Choroid plexus epithelial cell (primary cell): Measurements from ENCODE around the gene UNC5CL.
"Not testable (repeated sequence)": the region's sequence is repeated elsewhere in the genome, so short reads cannot be mapped to it uniquely, and the experiment has no call there.

Experiments used
- DNase-seq: peaks from one replicate; pipeline ENCODE4 v3.0.0-alpha.2; 2010; ENCODE audit warnings: low read depth
- H3K4me3 ChIP-seq: 2 replicates; pipeline ENCODE4 v1.5.1; 2011; ENCODE audit warnings: low read depth, mild to moderate bottlenecking, control low read depth, low read length, moderate library complexity
- CTCF ChIP-seq: conservative IDR thresholded peaks from 2 replicates; pipeline ENCODE4 v1.5.1; 2011; ENCODE audit warnings: low read depth, mild to moderate bottlenecking, control low read depth, inconsistent platforms, low read length, moderate library complexity

The UNC5CL gene

GRCh38 chr6:41023114-41023513, 15.9 kb downstream of the UNC5CL start:
- DNase-seq = no peak

GRCh38 chr6:41022294-41022693, 16.7 kb downstream of the UNC5CL start:
- peak; percentile 15 for DNase-seq
- H3K4me3 ChIP-seq = no peak overlapping the region
- TF ChIP-seq CTCF = no peak

More at GRCh38 chr6:41023114-41023513, 15.9 kb downstream of the UNC5CL start:
- no peak for TF ChIP-seq CTCF
- H3K4me3 ChIP-seq = no peak overlapping the region

DNA sequence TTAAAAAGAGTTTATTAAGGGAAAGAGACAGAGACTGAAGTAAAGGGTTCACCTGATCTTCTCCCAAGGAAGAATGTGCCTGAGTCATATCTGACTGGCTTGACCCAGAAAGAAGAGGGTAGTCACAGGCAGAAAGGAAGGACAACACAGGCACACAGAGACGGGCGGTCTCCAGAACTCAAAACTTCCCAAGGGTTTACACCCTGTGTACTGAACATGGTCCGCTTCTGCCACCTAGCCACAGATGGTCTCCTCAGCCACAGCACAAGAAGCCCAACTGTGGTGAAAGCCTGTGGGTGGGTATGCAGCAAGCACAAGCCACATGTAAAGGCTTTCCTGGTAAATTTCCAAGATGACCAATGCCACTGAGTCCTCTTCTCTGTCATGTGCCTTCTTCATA, 17.2 kb downstream of the UNC5CL start:
- peak; percentile 50 for TF ChIP-seq CTCF
- DNase-seq = peak; percentile 65
- H3K4me3 ChIP-seq = no peak overlapping the region

DNA sequence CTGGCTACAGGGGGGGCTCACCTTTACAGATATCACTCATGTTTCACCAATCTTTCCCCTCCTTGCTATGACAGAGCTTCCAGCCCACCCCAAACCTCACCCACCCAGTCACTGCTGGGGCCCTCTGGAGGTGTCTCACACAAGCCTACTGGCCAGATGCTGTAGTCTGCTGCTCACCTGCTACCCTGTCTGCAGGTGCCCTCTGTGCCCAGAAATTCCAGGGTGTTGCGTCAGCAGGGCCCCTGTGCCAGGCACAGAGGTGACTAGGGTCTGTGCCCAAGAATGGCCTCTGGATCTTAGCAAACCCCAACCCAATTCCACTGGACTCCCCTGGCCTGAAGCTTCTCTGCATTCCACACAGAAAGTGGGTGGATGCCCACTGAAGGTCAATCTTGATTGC, 21.4 kb downstream of the UNC5CL start:
- DNase-seq = no peak

DNA sequence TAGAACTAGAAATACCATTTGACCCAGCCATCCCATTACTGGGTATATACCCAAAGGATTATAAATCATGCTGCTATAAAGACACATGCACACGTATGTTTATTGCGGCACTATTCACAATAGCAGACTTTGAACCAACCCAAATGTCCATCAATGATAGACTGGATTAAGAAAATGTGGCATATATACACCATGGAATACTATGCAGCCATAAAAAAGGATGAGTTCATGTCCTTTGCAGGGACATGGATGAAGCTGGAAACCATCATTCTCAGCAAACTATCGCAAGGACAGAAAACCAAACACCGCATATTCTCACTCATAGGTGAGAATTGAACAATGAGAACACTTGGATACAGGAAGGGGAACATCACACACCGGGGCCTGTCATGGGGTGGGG, 23.2 kb downstream of the UNC5CL start:
- not testable (repeated sequence) for H3K4me3 ChIP-seq, DNase-seq

More for the DNA sequence above, 21.4 kb downstream of the UNC5CL start:
- TF ChIP-seq CTCF = no peak
- no peak overlapping the region for H3K4me3 ChIP-seq

GRCh38 chr6:41014780-41015179, 24.2 kb downstream of the UNC5CL start:
- H3K4me3 ChIP-seq = no peak overlapping the region
- no peak for DNase-seq
- no peak for TF ChIP-seq CTCF

- no peak for DNase-seq
- H3K4me3 ChIP-seq = no peak overlapping the region
- no peak for TF ChIP-seq CTCF
Measured at GRCh38 chr6:41013466-41014153, 25.4 kb downstream of the UNC5CL start.

DNA sequence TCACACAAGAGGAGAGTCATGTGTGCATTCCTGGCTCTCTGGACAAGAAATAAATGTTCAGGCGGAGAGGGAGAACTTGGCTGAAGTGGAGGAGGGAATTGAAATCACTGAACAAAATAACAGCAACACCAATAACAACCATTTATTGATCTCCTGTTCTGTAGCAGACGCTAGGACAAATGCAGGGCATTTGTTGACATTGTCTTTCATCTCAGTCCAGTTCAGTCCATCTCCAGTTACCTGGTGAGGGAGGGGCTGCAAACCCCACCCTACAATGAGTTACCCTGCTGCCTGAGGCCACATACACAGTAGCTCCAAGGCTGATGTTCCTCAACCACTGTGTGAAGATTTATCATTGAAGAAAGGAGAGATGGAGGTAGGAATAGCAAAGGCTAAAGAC, 27.3 kb downstream of the UNC5CL start:
- TF ChIP-seq CTCF = no peak
- H3K4me3 ChIP-seq = no peak overlapping the region
- no peak for DNase-seq
